ENCODE results near the gene SOWAHC.
"Not testable (repeated sequence)": the region's sequence is repeated elsewhere in the genome, so short reads cannot be mapped to it uniquely, and the experiment has no call there.

The SOWAHC gene
- 4.9 reads per million, percentile 19 among the genes with 10 or more reads in this experiment for total RNA-seq

GRCh38 chr2:109613922-109614714, at the start of gene SOWAHC, which contains the start of gene SEPTIN10:
SOWAHC (plus strand) TSS chr2:109614364; CDS start chr2:109614490, 126 bp downstream.
SEPTIN10 (minus strand) TSS chr2:109613966; CDS start chr2:109613827, 139 bp downstream.
- DNase-seq = peak; percentile 56

GRCh38 chr2:109575373-109575772, 38.8 kb upstream of the SOWAHC start:
- no peak for DNase-seq

GRCh38 chr2:109577630-109578029, 36.5 kb upstream of the SOWAHC start:
- not testable (repeated sequence) for DNase-seq

GRCh38 chr2:109582928-109583895, 31.0 kb upstream of the SOWAHC start:
- no peak for DNase-seq

GRCh38 chr2:109586687-109587086, 27.5 kb upstream of the SOWAHC start:
- DNase-seq = no peak

GRCh38 chr2:109591206-109591605, 23.0 kb upstream of the SOWAHC start:
- no peak for DNase-seq

GRCh38 chr2:109592905-109593304, 21.3 kb upstream of the SOWAHC start:
- DNase-seq = no peak

- DNase-seq = no peak
These were observed 19.8 kb upstream of the SOWAHC start for GRCh38 chr2:109594246-109594885.

GRCh38 chr2:109595644-109596043, 18.5 kb upstream of the SOWAHC start:
- no peak for DNase-seq

GRCh38 chr2:109597283-109597682, 16.9 kb upstream of the SOWAHC start:
- no peak for DNase-seq

- no peak for DNase-seq
These were observed 12.4 kb upstream of the SOWAHC start for GRCh38 chr2:109601783-109602182.

- DNase-seq = no peak
These were observed 11.5 kb upstream of the SOWAHC start for GRCh38 chr2:109602617-109603188.

- DNase-seq = no peak
These were observed 9.6 kb upstream of the SOWAHC start for GRCh38 chr2:109604597-109604996.

GRCh38 chr2:109607766-109608165, 6.4 kb upstream of the SOWAHC start:
- no peak for DNase-seq

- no peak for DNase-seq
These were observed 4.7 kb upstream of the SOWAHC start for GRCh38 chr2:109609352-109610024.

- DNase-seq = no peak
These were observed 2.6 kb upstream of the SOWAHC start for GRCh38 chr2:109611467-109612095.

GRCh38 chr2:109613081-109613921, 863 bp upstream of the SOWAHC start:
- DNase-seq = no peak

- DNase-seq = no peak
These were observed 812 bp downstream of the SOWAHC start for GRCh38 chr2:109614715-109615636.

- no peak for DNase-seq
These were observed 1.5 kb downstream of the SOWAHC start for GRCh38 chr2:109615637-109616144.
